Subcutaneous adipose tissue (tissue), 4 donors: Measurements from ENCODE around the gene NUP205. TPM values are rescaled to one million over a fixed set of nuclear protein-coding genes. Genes with fewer than 3 reads are reported as not detected.

ENCODE experiments used
- total RNA-seq, 4 donors: library from RNA; depleted of rRNA; stranded (reverse); fragments of >200 nt; gene quantifications; one replicate each; pipeline ENCODE4 v1.1.0, GENCODE V29; 2016
- TF ChIP-seq, protein P1 (sequence below): fragments of 450-650 bp; IDR thresholded peaks from one replicate; pipeline ENCODE4 v1.5.1; 2016; ENCODE audit warnings: low read depth, mild to moderate bottlenecking, control low read depth, antibody characterized with exemption, moderate library complexity

The NUP205 gene
- total RNA-seq, 4 donors from 2014 or later: 22.5 to 64.2 (median 23.9) TPM

GRCh38 chr7:135672560-135673359 lies 115.0 kb downstream of the NUP205 start:
- TF ChIP-seq, protein P1, sequence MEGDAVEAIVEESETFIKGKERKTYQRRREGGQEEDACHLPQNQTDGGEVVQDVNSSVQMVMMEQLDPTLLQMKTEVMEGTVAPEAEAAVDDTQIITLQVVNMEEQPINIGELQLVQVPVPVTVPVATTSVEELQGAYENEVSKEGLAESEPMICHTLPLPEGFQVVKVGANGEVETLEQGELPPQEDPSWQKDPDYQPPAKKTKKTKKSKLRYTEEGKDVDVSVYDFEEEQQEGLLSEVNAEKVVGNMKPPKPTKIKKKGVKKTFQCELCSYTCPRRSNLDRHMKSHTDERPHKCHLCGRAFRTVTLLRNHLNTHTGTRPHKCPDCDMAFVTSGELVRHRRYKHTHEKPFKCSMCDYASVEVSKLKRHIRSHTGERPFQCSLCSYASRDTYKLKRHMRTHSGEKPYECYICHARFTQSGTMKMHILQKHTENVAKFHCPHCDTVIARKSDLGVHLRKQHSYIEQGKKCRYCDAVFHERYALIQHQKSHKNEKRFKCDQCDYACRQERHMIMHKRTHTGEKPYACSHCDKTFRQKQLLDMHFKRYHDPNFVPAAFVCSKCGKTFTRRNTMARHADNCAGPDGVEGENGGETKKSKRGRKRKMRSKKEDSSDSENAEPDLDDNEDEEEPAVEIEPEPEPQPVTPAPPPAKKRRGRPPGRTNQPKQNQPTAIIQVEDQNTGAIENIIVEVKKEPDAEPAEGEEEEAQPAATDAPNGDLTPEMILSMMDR: no peak

DNA sequence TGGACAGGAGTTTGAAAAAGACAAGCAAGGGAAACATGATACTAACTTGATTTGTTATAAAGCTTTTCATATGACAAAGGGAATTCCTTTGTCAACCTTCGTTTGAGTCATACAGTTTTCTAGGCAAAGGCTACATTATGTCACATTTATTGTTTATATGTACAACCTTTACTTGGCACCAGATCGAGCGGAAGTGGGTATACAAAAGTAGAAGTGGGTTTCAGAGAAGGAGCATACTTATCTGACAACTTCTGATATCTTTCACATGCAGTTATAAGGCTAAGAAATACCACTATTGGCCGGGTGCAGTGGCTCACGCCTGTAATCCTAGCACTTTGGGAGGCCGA lies 115.6 kb downstream of the NUP205 start:
- TF ChIP-seq, protein P1: no peak

DNA sequence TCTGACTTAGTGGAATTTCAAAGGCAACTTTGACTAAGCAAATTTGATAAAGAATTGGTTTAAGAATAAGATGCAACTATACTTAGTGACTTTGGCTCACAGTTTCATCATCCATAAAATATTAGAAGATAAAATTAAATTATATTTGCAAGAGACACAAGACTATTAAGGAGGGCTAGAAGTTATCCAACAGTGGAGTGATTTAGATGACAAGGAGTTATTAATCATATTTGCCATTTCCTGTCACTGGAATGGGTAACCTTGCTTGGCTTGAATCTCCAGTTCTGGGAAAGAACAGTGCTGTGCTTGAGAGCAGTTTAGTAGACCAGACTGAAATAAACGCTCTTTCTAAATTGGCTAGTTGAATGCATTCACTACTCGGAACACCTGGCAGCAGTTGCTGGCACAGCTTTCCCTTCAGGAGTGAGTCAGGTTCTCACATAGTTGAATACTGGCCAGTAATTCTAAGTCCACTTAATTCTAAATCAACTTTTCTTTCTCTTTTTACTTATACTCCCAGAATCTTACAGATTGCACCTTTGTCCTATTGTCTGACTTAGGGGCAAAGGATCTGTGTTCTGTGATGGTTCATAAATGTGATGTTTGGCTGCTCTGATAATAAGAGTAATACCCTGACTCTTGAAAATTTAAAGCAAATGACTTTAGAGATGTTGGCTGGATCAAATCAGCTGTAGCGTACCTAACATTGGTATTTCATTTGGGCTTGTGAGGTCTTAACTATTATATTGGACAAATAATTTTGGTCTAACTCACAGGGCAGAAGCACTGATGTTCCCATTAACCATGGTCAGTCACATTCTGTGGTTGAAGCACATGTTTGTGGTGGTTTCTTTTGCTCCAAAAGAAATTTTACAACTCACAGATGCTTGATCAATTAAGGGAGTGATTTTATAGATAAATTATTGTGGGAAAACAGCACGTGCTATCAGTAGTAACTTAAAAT lies 121.2 kb downstream of the NUP205 start:
- TF ChIP-seq, protein P1: no peak

GRCh38 chr7:135681762-135682161 lies 124.0 kb downstream of the NUP205 start:
- TF ChIP-seq, protein P1: no peak

DNA sequence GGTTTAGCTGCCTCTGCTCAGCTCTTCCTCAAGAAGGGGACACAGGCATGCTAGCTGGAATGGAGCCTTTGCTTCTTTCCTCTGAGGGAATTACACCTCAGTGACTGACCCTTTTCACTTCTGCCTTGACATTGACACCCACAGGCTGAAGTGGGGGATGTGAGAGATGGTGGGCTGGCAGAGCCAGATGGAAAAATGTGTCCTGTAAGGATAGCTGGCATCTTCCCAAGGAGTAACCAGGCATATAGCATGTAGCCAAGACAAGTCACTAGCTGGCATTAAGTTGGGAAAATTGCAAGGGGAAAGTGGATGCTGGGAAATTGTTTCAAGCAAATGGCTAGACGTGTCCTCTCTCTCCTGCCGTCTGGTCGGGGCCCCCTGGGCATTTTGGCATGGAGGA lies 124.5 kb downstream of the NUP205 start:
- TF ChIP-seq, protein P1: no peak

DNA sequence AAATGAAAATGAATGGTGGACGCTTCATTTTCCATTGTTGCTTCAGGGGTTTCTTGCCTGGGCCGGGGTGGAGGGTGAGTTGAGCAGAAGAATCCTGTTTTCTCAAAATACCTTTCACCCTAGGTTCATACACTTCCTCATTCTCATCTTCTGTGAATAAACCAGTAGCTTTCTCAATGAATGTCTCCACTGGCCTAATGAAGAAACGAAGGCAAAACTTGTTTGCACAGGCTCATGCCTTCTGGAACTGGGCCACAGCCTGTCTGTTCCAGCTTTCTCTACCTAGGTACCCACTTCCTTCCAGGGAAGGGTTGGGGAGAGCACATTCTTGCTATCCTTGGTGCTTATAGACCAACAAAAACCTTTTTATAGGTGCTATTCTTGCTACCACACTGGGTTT lies 125.9 kb downstream of the NUP205 start:
- TF ChIP-seq, protein P1: no peak

DNA sequence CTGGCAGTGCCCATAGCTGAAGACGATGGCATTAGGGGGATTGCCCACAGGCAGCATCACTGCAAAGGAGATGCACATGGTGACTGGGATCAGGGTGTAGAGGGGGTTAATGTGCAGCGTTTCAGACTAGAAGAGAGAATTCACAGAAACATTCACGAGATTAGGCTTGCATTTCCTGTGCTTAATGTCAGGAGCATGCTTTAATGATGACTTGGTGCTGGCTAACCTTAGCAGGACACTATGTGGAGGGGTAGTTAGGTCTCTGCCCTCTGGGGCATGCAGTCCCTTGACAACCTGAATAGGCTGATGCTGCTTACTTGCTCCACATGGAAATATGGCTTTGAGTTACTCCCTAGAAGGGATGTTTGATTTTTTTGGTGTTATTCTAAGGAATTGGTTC lies 126.4 kb downstream of the NUP205 start:
- TF ChIP-seq, protein P1: no peak
